Tibial nerve (tissue), 3 donors: ENCODE results near the gene ZNF554.

Source experiments
- POLR2A ChIP-seq, 2 donors: fragments of 450-650 bp; IDR thresholded peaks; one replicate each; pipeline ENCODE4 v1.6.1; 2017; ENCODE audit warnings: antibody characterized with exemption in 2 of 2, mild to moderate bottlenecking in 2 of 2, moderate library complexity in 2 of 2
- TF ChIP-seq, protein P1 (sequence below), 5 experiments: fragments of 200-600 bp in 3 of 5; fragments of 450-650 bp in 2 of 5; sonication (generic) in 3 of 5; IDR thresholded peaks; one replicate each; pipeline ENCODE4 v1.5.1; 2016 to 2019; ENCODE audit warnings: antibody characterized with exemption in 5 of 5, mild to moderate bottlenecking in 3 of 5, moderate library complexity in 2 of 5

DNA sequence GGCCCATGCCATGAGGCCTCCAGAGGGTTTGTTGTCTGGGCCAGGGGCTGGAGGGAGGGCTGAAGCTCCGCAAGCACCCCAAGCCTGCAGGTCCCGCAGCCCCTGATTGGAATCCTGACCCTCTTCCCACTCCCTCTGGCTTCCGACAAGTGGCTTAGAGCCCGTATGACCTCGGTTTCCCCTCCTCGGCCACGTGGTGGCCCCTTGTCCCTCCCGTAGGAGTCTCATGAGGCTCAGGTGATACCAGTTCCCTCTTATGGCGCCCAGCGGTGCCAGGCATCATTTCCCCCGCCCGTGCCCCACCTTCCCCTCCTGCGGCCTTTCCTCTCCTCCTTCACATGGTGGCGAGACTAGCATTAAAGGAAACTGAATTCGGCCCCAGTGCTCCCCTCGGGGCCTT lies 28.2 kb upstream of the ZNF554 start:
- TF ChIP-seq POLR2A (IDR thresholded peaks at IDR 0.05): no peak
- TF ChIP-seq, protein P1, sequence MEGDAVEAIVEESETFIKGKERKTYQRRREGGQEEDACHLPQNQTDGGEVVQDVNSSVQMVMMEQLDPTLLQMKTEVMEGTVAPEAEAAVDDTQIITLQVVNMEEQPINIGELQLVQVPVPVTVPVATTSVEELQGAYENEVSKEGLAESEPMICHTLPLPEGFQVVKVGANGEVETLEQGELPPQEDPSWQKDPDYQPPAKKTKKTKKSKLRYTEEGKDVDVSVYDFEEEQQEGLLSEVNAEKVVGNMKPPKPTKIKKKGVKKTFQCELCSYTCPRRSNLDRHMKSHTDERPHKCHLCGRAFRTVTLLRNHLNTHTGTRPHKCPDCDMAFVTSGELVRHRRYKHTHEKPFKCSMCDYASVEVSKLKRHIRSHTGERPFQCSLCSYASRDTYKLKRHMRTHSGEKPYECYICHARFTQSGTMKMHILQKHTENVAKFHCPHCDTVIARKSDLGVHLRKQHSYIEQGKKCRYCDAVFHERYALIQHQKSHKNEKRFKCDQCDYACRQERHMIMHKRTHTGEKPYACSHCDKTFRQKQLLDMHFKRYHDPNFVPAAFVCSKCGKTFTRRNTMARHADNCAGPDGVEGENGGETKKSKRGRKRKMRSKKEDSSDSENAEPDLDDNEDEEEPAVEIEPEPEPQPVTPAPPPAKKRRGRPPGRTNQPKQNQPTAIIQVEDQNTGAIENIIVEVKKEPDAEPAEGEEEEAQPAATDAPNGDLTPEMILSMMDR (IDR thresholded peaks at IDR 0.05): no peak
